Activated CD8-positive, alpha-beta T cell treated with anti-CD3 and anti-CD28 coated beads, Interleukin-2, amount 10 ng/mL, durations not matched to agents 7 days and 5 days (primary cell): Measurements from ENCODE around the gene P2RX1. TPM values are rescaled to one million over a fixed set of nuclear protein-coding genes. Genes with fewer than 3 reads are reported as not detected.
"Not testable (repeated sequence)": the region's sequence is repeated elsewhere in the genome, so short reads cannot be mapped to it uniquely, and the experiment has no call there.

ENCODE experiments used
- ATAC-seq: fragments of 150-1000 bp; cut with Tn5 transposase; one replicate; pipeline ENCODE4 v1.10.0; 2021; ENCODE audit warnings: moderate library complexity
- CTCF ChIA-PET: fragments of 350-600 bp; sonication (Branson Sonifier 250); formaldehyde crosslinking; loops from one replicate; lab custom pipeline; 2021; ENCODE audit warnings: antibody characterized with exemption; lab: Charles Lee
- POLR2A ChIA-PET: fragments of 350-600 bp; sonication (Branson Sonifier 250); formaldehyde crosslinking; loops from one replicate; lab custom pipeline; 2021; ENCODE audit warnings: antibody characterized with exemption; lab: Charles Lee
- DNase-seq: peaks from one replicate; pipeline ENCODE4 v3.0.0-alpha.2; 2020
- H3K27ac Mint-ChIP-seq: one replicate; pipeline ENCODE4 v1.8.0; 2021; ENCODE audit warnings: mild to moderate bottlenecking, mixed read lengths
- H3K27me3 Mint-ChIP-seq: one replicate; pipeline ENCODE4 v1.8.0; 2021; ENCODE audit warnings: low read depth, mixed read lengths
- H3K36me3 Mint-ChIP-seq: one replicate; pipeline ENCODE4 v1.8.0; 2021; ENCODE audit warnings: low read depth, mixed read lengths
- H3K4me1 Mint-ChIP-seq: one replicate; pipeline ENCODE4 v1.8.0; 2021; ENCODE audit warnings: low read depth, mixed read lengths
- H3K4me3 Mint-ChIP-seq: one replicate; pipeline ENCODE4 v1.8.0; 2021; ENCODE audit warnings: mild to moderate bottlenecking, mixed read lengths
- H3K9me3 Mint-ChIP-seq: one replicate; pipeline ENCODE4 v1.8.0; 2022; ENCODE audit warnings: mixed read lengths; ENCODE audit not compliant: insufficient read depth
- total RNA-seq, 2 experiments: library from RNA; stranded (reverse); gene quantifications; one replicate each; pipeline ENCODE4 v1.2.3, GENCODE V29; 2021

The P2RX1 gene
- total RNA-seq, 2 experiments from 2014 or later = 1.1 TPM

DNA sequence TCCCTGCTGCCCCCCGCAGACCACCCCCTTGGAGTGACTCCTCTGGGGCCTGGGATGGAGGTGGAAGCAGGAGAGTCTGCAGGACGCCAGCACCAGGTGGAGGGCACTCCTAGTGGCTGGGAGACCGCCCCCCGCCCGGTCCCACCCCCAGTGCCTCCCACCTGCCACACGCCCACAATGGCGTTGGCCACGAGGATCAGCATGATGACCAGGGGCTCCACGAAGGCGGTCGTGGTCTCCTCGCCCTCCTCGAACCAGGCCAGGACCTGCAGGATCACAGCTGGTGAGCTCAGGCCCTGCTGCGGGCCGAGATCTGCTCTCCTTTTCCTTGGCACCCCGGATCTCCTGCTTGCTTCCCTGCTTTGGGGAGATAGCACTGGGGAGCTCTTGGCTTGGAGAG is 35.2 kb upstream of the P2RX1 start:
- Mint-ChIP-seq H3K36me3 (peaks cover 49% of the 10 kb centered on the region), H3K9me3 (no peaks in the 10 kb centered on the region), H3K27ac (no peak overlapping the region), H3K27me3 (no peaks in the 10 kb centered on the region), H3K4me3 (no peak overlapping the region), H3K4me1 (peaks cover 4% of the 10 kb centered on the region)
- ATAC-seq = no peak
- no peak for DNase-seq
- ChIA-PET POLR2A (no interaction called here), CTCF (no interaction called here)

DNA sequence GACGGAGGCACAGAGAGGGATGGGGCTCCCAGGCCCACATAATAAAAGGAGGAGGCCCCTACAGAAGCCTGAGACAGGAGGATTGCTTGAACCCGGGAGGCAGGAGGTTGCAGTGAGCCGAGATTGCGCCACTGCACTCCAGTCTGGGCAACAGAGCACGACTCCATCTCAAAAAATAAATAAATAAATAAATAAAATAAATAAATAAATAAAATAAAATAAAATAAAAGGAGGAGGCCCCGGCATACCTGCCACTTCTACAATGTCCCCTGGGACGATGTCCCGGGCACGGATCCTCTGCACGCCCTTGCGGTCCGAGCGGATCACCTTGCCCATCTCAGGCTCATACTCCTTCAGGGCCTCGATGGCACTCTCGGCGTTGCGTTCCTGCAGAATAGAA is 34.7 kb upstream of the P2RX1 start:
- no peaks in the 10 kb centered on the region for H3K27me3 Mint-ChIP-seq
- POLR2A ChIA-PET = no interaction called here

GRCh38 chr17:3950584-3950983 is 34.3 kb upstream of the P2RX1 start:
- H3K27ac Mint-ChIP-seq = no peak overlapping the region
- no peak overlapping the region for H3K4me3 Mint-ChIP-seq
- ChIA-PET POLR2A (no interaction called here), CTCF (interaction anchor here (1.7 kb wide), 1 partner anchor 54 kb away, joined by 4 read pairs; no protein-coding TSS in a partner anchor)
- no peaks in the 10 kb centered on the region for H3K9me3 Mint-ChIP-seq
- H3K4me1 Mint-ChIP-seq = peaks cover 3% of the 10 kb centered on the region
- DNase-seq (no peak), ATAC-seq (no peak)
- no peaks in the 10 kb centered on the region for H3K27me3 Mint-ChIP-seq
- H3K36me3 Mint-ChIP-seq = peaks cover 46% of the 10 kb centered on the region

More for the DNA sequence above, 34.7 kb upstream of the P2RX1 start:
- ATAC-seq = no peak
- Mint-ChIP-seq H3K4me1 (peaks cover 3% of the 10 kb centered on the region), H3K4me3 (no peak overlapping the region), H3K27ac (no peak overlapping the region), H3K9me3 (no peaks in the 10 kb centered on the region), H3K36me3 (peaks cover 45% of the 10 kb centered on the region)
- no peak for DNase-seq
- CTCF ChIA-PET = no interaction called here

DNA sequence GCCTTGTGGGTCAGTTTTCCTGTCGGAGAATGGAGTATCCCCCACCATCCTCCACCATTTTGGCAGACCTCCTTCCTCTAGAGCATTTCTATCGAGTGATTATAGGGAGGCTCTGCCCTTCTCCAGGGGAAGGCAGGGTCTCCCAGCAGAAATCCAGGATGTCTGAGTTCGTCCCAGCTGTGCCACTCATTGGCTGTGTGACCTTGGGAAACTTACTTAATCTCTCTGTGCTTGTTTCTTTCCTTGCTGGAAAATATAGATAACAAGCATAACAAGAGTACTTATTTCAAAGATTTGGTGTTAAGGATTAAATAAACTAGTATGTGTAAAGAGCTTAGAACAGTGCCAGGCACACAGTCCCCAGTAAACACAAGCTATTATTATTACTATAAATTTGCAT is 33.2 kb upstream of the P2RX1 start:
- H3K9me3 Mint-ChIP-seq = no peaks in the 10 kb centered on the region
- no peaks in the 10 kb centered on the region for H3K27me3 Mint-ChIP-seq
- ATAC-seq = no peak
- no peak for DNase-seq
- H3K27ac Mint-ChIP-seq = no peak overlapping the region
- peaks cover 3% of the 10 kb centered on the region for H3K4me1 Mint-ChIP-seq
- ChIA-PET POLR2A (interaction anchor here (0.6 to 1.0 kb wide), 2 partner anchors 15 to 32 kb away, joined by 4 read pairs; partner anchors contain the start of gene ATP2A3), CTCF (interaction anchor here (1.7 kb wide), 1 partner anchor 55 kb away, joined by 4 read pairs; no protein-coding TSS in a partner anchor)
- H3K4me3 Mint-ChIP-seq = no peak overlapping the region
- H3K36me3 Mint-ChIP-seq = peaks cover 49% of the 10 kb centered on the region

GRCh38 chr17:3948551-3948950 is 32.3 kb upstream of the P2RX1 start:
- POLR2A ChIA-PET, ATAC-seq, H3K27me3 Mint-ChIP-seq, H3K4me1 Mint-ChIP-seq, H3K27ac Mint-ChIP-seq, H3K9me3 Mint-ChIP-seq, DNase-seq, H3K4me3 Mint-ChIP-seq: not testable (repeated sequence)
- H3K36me3 Mint-ChIP-seq = peaks cover 57% of the 10 kb centered on the region
- CTCF ChIA-PET = interaction anchor here (0.9 to 1.7 kb wide), 3 partner anchors 17 to 56 kb away, joined by 3 to 6 read pairs (median 4); no protein-coding TSS in a partner anchor

GRCh38 chr17:3947318-3947810 is 31.1 kb upstream of the P2RX1 start:
- Mint-ChIP-seq H3K36me3 (peaks cover 63% of the 10 kb centered on the region), H3K27me3 (no peaks in the 10 kb centered on the region), H3K4me3 (no peak overlapping the region), H3K27ac (no peak overlapping the region), H3K4me1 (peaks cover 5% of the 10 kb centered on the region), H3K9me3 (no peaks in the 10 kb centered on the region)
- ATAC-seq (no peak), DNase-seq (no peak)
- ChIA-PET POLR2A (no interaction called here), CTCF (interaction anchor here (0.9 to 1.5 kb wide), 2 partner anchors 18 to 33 kb away, joined by 3 to 6 read pairs; no protein-coding TSS in a partner anchor)

DNA sequence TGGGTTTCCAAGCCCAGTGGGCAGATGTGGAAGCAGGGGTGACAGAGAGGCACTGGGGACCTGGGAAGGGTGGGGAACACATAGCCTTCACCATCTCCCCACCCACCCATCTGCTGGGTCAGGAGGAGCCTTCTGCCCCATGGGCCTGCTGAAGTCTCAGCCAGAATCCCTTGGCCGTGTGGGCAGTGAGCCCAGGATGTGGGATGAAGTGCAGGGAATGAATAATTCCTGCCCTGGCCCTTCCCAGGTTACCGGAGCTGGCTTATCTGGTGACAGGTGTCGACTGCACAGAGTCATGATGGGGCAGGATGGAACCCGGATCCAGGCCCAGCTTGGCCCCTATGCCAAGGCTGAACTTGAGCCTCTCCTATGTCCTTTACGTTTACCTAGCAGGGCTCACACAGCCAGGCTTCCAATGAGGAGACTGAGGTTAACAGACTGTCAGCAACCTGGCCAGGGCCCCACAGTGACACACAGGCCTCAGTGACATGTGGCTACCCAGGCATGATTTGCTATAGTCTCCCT is 30.5 kb upstream of the P2RX1 start:
- Mint-ChIP-seq H3K4me3 (no peak overlapping the region), H3K4me1 (peaks cover 5% of the 10 kb centered on the region), H3K27me3 (no peaks in the 10 kb centered on the region), H3K9me3 (no peaks in the 10 kb centered on the region), H3K36me3 (peaks cover 61% of the 10 kb centered on the region), H3K27ac (no peak overlapping the region)
- ATAC-seq = no peak
- DNase-seq = no peak
- ChIA-PET POLR2A (no interaction called here), CTCF (interaction anchor here (1.7 kb wide), 1 partner anchor 33 kb away, joined by 4 read pairs; no protein-coding TSS in a partner anchor)

GRCh38 chr17:3944485-3945388 is 28.5 kb upstream of the P2RX1 start:
- DNase-seq = peak; percentile 36
- Mint-ChIP-seq H3K4me3 (no peak overlapping the region), H3K27ac (no peak overlapping the region), H3K4me1 (peaks cover 5% of the 10 kb centered on the region), H3K9me3 (no peaks in the 10 kb centered on the region), H3K27me3 (no peaks in the 10 kb centered on the region), H3K36me3 (peaks cover 67% of the 10 kb centered on the region)
- peak; percentile 68 for ATAC-seq
- ChIA-PET CTCF (interaction anchor here (1.7 kb wide), 1 partner anchor 31 kb away, joined by 4 read pairs; no protein-coding TSS in a partner anchor), POLR2A (no interaction called here)

DNA sequence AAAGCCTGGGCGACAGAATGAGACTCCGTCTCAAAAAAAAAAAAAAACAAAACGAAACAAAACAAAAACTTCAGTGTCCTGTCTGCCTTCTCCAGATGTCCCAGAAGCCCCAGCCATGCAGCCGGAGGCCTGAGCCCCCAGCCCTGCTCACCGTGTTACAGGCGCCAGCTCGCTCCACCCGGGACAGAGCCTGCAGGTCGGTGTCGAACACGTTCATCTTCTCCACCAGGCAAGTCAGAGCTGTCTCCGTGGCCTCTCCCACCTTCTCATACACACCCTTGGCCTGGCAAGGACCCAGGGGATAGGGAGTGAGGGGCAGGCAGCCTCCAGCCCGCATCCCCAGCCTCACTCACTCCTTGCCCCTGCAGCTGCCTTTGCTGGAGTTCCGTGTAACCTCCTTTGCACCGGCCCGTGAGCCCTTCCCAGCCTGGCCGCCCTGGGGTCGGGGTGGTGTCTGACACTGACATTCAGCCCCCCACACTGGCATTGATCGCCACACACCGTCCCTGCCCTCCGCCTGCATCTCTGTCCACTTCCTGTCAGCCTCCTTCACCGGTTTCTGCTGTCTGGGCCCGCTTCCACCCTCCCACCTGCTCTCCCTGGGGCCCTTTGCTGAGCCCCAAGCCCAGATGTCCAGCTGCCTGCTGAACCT is 27.1 kb upstream of the P2RX1 start:
- POLR2A ChIA-PET = no interaction called here

DNA sequence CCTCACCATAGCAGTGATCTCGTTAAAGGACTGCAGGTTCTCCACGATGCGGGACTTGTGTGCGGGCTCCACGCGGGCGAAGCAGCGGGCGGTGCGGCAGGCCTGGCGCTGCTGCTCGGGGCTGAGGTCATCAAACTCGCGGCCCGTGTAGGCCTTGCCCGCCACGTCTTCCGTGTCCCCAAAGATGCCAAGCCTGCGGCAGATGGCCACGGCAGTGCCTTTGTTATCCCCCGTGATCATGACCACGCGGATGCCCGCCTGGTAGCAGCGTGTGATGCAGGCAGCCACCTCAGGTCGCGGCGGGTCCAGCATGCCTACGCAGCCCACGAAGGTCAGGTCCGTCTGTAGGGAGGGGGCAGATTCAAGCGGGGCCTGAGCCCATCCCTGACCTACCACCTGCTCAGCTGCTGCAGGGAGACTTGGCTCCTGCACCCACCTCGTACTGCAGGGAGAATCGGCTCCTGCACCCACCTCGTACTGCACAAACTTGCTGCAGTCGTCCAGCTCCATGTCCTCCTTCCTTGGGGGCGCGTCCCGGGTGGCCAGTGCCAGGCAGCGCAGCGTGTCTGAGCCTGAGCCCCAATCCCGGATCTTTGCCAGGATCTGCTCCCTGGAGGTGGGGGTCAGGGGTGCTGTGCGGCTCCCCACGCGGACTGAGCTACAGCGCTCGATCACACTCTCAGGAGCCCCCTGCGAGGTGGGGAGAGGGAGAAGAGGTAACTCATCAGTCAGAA is 24.9 kb upstream of the P2RX1 start:
- H3K4me3 Mint-ChIP-seq = no peak overlapping the region
- POLR2A ChIA-PET = no interaction called here
- no peaks in the 10 kb centered on the region for H3K9me3 Mint-ChIP-seq
- no peak overlapping the region for H3K27ac Mint-ChIP-seq
- ATAC-seq (no peak), DNase-seq (no peak)
- H3K36me3 Mint-ChIP-seq = peaks cover 76% of the 10 kb centered on the region
- CTCF ChIA-PET = no interaction called here
- peaks cover 5% of the 10 kb centered on the region for H3K4me1 Mint-ChIP-seq
- no peaks in the 10 kb centered on the region for H3K27me3 Mint-ChIP-seq

More for the DNA sequence above, 27.1 kb upstream of the P2RX1 start:
- ATAC-seq = no peak
- H3K9me3 Mint-ChIP-seq = no peaks in the 10 kb centered on the region
- DNase-seq = no peak
- peaks cover 69% of the 10 kb centered on the region for H3K36me3 Mint-ChIP-seq
- H3K4me3 Mint-ChIP-seq = no peak overlapping the region
- H3K4me1 Mint-ChIP-seq = peaks cover 5% of the 10 kb centered on the region
- H3K27me3 Mint-ChIP-seq = no peaks in the 10 kb centered on the region
- CTCF ChIA-PET = interaction anchor here (1.2 kb wide), 1 partner anchor 80 kb away, joined by 3 read pairs; no protein-coding TSS in a partner anchor
- H3K27ac Mint-ChIP-seq = no peak overlapping the region

- ATAC-seq = no peak
- Mint-ChIP-seq H3K27ac (peak overlapping the region; percentile 9), H3K36me3 (peaks cover 70% of the 10 kb centered on the region), H3K27me3 (no peaks in the 10 kb centered on the region), H3K4me3 (no peak overlapping the region), H3K9me3 (no peaks in the 10 kb centered on the region), H3K4me1 (no peaks in the 10 kb centered on the region)
- ChIA-PET POLR2A (no interaction called here), CTCF (no interaction called here)
- no peak for DNase-seq
Observed at GRCh38 chr17:3937359-3937758, 21.1 kb upstream of the P2RX1 start.
